Activated CD4-positive, alpha-beta T cell treated with anti-CD3 and anti-CD28 coated beads for 24 hours (primary cell): ENCODE data around the gene UBQLNL.

Source experiments
- DNase-seq, 2 donors: peaks; one replicate each; pipeline ENCODE4 v3.0.0-alpha.2; 2020; ENCODE audit warnings: low read depth in 2 of 2

The UBQLNL gene

GRCh38 chr11:5507933-5508305 is 8.6 kb downstream of the UBQLNL start:
- DNase-seq = no peak

- no peak for DNase-seq
Observed at GRCh38 chr11:5507177-5507932, 9.1 kb downstream of the UBQLNL start.

GRCh38 chr11:5505363-5506048 is 11.0 kb downstream of the UBQLNL start:
- no peak for DNase-seq

GRCh38 chr11:5504403-5504921 is 12.0 kb downstream of the UBQLNL start:
- DNase-seq = no peak

DNA sequence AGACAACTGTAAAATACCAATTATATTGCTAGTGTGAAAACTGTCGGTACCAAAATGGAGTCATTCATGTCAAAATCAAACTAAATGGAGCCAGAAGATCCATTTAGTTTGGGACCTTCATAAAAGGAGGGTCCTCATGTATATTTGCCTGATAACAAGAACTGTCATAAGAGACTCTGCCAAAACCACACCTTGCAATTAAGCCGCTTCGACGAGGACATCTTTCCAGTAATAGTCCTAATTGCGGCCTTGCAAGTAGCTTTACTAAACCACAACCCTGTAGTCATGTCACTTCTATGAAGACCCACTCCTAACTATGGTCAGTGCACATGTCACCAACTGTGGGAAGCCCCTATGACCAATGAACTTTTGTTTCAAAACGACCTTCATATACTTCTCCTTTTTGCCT is 16.1 kb downstream of the UBQLNL start:
- no peak for DNase-seq

- DNase-seq = no peak
Observed at GRCh38 chr11:5499671-5500070, 16.8 kb downstream of the UBQLNL start.

DNA sequence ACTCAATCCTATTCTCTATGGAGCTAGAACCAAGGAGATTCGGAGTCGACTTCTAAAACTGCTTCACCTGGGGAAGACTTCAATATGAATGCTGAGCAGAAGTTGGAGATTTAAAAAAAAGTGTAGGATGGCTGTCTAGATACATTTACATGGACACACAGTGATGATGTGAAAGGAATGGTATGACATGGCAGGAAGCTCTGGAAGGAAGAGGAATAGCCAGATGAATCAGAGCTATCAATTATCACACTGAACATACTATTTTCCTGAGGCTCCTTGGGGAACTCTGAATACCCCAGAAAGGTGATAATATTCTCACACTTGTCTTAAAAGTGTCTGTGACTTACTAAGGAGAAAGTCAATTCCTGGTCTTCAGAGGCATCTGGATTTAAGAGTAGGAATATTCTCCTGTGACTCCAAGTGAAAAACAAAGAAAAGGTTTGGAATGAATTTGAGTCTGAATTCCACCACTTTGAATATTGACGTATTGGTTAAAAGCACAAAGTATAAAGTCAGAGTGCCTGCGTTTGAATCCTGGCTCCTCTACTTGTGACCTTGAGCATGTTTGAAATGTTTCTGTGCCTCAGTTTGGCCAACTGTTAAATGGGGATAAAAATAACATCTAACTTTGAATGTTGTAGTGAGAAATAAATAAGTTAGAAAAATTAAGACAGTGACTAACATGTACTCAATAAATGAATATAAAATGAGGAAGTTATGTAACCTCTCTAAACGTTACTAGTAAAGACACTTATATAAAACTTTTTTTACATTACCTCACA is 26.7 kb downstream of the UBQLNL start:
- DNase-seq = no peak

DNA sequence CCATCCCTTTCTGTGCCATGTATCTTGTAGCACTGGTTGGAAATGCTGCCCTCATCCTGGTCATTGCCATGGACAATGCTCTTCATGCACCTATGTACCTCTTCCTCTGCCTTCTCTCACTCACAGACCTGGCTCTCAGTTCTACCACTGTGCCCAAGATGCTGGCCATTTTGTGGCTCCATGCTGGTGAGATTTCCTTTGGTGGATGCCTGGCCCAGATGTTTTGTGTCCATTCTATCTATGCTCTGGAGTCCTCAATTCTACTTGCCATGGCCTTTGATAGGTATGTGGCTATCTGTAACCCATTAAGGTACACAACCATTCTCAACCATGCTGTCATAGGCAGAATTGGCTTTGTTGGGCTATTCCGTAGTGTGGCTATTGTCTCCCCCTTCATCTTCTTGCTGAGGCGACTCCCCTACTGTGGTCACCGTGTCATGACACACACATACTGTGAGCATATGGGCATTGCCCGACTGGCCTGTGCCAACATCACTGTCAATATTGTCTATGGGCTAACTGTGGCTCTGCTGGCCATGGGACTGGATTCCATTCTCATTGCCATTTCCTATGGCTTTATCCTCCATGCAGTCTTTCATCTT is 27.6 kb downstream of the UBQLNL start:
- no peak for DNase-seq

DNA sequence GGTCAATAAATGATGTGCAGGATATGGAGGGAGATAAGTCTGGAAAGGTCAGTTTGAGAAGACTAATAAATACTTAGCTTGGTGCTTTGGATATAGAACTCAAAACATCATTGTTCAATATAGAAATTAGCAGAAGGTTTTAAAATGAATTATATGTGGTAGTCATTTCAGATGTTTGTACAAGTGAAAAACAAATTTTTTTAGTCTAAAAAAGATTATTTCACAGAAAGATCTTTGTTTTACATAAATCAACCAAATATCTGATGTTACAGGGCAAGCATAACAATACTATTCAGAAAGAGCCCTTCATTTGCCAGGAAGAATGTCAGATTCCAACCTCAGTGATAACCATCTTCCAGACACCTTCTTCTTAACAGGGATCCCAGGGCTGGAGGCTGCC is 28.1 kb downstream of the UBQLNL start, which contains the start of gene OR52D1:
TSS of gene OR52D1 (plus strand) at position 301 of the 400 bp plus-strand sequence. CDS start at position 323, 22 bp downstream.
- no peak for DNase-seq

DNA sequence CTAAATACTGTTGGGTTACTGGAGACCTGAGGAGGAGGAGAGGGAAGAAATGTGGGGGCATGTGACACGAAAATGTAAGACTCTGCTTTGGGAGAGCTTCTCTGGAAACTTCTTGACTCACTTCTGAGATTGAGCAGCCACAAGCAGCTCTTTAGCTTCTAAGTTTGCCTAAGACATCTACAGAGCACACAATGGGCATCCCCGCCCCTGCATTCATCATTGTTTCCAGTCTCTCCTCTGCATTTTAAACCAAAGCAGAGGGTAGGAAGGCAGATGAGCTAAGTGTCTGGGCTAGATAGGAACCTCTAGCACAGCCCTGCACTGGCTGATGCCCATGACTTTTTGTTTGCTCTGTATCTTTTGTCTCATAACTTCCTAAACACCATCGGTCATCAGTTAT is 30.1 kb downstream of the UBQLNL start:
- no peak for DNase-seq

- no peak for DNase-seq
Observed at GRCh38 chr11:5486003-5486402, 30.5 kb downstream of the UBQLNL start.

DNA sequence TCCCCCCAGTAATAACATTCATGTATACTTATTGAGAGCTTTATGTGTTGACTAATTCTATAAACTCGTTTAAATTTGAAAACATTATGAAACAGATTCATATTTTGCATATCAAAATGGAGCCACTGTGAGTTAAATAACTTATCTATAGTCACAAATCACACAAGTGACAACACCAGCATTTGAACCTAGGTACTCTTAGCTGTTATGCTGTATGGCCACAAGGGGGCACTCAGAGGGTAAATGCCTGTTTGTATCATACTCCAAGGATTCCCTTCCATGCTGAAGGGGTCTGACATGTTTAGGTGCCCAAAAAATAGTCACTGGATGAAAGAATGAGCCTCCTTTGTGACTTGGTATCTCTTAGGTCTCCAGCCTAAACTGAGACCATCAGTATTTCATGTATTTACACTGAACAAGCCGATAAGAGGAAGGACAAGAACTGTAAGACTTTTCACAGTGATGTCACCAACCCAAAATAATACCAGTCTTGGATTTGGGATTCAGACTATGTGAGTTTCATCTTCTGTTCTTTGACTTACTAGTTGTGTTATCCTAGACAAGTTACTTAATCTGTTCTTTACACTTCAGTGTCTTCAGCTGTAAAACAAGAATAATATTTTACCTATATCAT is 40.2 kb downstream of the UBQLNL start:
- peak; percentile 5 to 23 for DNase-seq

DNA sequence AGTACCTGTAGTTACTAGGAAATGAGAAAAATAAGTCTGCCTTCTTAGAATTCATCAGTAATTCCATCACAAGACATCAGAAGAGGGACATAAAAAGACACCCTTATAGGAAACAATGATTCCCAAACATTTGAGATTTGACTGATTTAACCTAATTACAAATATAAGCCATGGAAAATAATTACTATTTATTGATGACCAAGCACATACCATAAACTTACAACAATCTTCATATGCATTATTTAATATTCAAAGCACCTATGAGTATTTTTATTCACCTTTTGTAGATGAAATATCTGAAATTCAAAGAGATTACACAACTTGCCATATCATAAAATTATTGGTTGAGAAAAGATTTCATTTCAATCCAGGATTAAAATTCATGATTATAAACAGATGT is 42.6 kb downstream of the UBQLNL start:
- DNase-seq = no peak

GRCh38 chr11:5467527-5467926 is 49.0 kb downstream of the UBQLNL start:
- DNase-seq = no peak
